Renal pelvis (tissue), 4 donors: Measurements from ENCODE around the gene PDGFD. TPM values are rescaled to one million over a fixed set of nuclear protein-coding genes. Genes with fewer than 3 reads are reported as not detected.
"Not testable (repeated sequence)": the region's sequence is repeated elsewhere in the genome, so short reads cannot be mapped to it uniquely, and the experiment has no call there.

ENCODE experiments used
- DNase-seq: peaks from one replicate; pipeline ENCODE4 v3.0.0-alpha.2; 2013
- polyA plus RNA-seq, 3 donors: library from polyadenylated mRNA; unstranded; fragments of 120-200 nt; gene quantifications; one replicate each; pipeline ENCODE4 v1.2.1, GENCODE V29; 2013; ENCODE audit not compliant: insufficient read length in 3 of 3

Gene PDGFD
- polyA plus RNA-seq, 3 donors: 18.1 to 25.9 (median 21.6) TPM

DNA sequence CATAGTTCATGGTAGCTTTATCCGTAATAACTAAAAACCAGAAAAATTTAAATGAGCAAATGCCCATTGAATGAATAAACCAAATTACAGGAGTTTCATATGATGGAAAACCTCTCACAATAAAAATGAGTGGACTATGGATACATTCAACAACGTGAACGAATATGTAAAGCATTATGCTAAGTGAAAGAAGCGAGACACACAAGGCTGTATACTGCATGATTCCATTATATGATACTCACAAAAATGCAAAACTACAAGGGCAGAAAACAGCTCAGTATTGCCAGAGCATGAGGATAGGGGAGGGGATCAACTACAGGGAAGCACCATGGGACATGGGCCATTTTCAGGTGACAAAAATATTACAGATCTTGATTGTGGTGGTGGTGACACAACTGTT lies 105.3 kb downstream of the PDGFD start:
- DNase-seq: no peak

DNA sequence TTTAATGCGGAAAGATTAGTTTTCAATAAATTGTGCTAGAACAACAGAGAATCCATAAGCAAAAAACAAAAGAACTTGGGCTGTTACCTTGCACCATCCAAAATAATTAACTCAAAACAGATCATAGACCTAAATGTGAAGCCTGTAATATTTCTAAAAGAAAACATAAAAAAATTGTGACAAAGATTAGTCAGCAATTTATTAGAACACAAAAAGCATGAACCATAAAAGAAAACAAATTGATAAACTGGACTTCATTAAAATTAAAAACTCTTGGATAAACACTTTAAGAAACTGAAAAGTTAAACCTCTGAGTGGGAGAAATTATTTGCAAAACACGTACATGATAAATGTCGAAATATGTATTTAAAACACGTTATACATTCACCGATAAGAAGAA lies 106.0 kb downstream of the PDGFD start:
- no peak for DNase-seq

DNA sequence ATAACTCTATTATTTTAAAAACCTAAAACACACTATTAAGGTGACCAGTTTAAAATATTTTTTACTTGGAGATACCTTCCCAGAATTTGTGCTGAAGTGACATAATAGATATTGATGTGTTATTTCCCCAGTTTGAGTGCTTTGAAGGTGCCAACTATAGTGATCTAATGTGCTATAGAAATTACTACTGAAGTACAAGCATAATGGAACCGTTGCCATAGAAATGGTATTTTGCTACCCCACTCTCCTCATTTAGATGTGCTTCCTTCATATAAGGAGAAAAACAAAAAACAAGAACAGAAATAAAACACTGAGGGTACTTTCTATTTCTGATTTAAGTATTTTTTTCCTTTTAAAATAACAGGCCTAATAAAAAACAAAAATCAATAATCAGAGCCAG lies 108.4 kb downstream of the PDGFD start:
- no peak for DNase-seq

DNA sequence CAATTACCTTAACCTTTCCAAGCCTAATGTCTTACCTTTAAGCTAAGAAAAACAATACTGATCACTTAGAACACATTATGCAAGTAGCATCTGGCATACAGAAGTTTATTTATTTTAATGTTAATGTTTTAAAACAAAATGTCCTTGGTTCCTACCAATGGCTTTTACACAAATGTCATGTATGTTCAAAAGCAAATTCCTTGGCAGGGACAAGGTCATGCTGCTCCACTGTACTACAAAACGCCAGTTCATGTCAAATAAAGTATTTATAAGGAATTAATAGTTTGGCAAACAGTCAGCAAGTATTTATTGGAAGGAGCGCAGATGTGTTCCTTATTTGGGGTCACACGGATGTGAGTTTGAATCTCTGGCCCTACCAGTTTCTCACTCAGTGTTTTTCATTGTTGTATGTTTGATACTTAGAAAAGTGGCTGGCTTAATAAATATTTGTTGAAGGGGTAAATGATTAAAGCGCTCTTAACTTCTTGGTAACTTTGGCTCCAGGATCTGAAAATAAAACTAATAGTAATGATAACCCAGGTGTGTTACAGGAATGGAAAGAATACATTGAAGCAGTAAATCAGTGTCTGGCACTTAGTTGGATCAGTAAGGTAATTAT lies 108.9 kb downstream of the PDGFD start:
- DNase-seq: no peak

DNA sequence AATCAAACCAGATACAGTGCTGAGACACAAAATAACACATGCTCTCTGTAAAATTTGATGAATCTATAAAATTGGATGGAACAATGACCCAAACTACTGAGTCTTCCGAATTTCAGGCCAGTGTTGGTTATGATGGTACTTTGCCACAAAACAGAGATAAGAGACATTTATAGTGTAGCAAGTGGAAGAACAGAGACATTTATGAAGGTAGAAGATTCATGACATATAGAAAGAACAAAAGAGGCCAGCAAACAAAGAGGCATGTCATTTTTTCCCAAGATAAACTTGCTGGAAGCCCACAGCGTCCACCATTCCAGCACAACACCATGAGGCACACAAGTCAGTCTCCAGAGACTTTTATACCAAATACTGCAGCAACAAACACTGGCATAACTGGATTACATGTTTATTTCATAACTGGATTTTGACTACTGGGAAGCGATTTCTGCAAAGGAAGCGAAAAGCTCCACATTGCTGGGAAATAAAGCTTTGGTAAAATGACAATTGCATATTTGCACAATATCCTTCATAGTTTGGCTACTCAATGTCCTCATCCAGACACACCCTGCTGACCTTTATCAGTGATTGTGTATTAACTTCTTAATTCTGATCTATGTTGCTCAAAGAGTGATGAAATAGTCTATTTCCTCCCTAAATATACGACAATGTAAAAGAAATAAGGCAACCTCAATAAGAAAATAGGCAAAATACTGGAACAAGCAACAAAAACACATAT lies 110.0 kb downstream of the PDGFD start:
- no peak for DNase-seq

DNA sequence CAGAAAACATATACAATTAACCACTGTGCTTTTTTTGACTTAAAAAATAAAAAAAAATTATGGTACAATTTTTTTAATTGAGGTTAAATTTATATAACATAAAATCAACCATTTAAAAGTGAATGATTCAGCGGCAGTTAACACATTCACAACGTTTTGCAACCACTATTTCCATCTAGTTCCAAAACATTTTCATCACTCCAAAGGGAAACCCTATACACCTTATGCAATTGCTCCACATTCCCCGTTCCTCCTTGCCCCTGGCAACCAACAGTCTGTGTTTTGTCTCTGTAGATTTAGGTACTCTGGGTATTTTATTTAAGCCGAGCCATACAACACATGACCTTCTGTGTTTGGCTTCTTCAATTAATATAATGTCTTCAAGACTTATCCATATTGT lies 112.2 kb downstream of the PDGFD start:
- DNase-seq: no peak

DNA sequence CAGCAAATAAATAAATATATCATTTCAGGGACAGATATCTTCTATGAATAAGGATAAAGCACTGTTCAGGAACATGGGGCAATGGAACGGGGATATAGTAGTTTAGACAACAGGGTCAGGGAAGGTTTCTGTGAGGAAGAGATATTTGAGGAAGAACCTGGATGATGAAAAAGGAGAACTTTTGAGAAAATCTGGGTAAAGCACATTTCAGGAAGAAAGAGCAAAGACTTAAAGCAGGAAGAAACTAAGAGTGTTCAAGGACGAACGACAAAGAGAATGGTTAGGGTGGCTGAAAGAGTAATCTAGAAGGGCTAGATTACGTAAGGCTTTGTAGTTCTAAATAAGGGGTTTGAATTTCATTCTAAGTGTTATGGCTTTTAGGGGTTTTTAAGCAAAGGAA lies 114.8 kb downstream of the PDGFD start:
- no peak for DNase-seq

DNA sequence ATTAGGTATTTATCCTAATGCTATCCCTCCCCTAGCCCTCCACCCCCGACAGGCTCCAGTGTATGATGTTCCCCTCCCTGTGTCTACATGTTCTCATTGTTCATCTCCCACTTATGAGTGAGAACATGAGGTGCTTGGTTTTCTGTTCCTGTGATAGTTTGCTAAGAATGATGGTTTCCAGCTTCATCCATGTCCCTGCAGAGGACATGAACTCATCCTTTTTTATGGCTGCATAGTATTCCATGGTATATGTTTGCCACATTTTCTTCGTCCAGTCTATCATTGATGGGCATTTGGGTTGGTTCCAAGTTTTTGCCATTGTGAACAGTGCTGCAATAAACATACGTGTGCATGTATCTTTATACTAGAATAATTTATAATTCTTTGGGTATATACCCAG lies 117.1 kb downstream of the PDGFD start:
- DNase-seq: not testable (repeated sequence)

DNA sequence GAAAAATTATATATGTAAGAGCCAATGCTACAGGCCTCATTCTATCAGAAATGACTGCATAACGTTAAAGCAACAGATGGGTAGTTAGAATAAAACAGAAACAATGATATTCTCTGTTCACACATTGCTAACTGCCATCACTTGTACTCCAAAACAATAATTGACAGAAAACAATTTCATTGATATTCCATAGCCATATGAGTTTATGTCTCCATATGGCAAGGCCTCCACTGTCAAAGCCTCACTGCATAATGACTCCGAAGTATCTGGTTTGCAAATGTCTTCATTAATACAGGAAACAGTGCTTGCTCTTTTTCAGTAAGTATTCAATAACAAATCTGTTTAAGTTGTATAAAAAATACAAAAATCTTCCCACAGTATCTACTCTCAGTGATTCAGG lies 117.6 kb downstream of the PDGFD start:
- no peak for DNase-seq

DNA sequence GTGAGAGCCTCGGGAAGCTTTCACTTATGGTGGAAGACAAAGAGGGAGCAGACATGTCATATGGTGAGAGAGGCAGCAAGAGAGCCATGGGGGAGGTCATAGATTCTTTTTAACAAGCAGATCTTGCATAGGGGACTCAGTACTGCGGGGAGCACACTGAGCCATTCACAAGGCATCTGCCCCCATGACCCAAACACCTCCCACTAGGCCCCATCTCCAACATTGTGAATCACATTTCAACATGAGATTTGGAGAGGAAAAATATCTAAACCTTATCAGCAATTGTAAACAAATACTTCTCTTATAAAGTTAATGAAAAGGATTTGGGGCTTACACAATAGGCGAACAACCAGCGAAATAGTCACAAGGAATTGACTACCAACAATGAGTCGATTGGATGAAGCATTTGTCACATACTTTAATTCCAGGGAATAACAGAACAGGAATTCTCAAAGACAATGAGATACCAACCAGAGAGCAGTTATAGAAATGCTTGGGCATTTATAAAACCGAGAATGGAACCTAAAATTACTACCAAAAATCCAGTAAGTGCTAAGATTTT lies 120.2 kb downstream of the PDGFD start:
- no peak for DNase-seq

DNA sequence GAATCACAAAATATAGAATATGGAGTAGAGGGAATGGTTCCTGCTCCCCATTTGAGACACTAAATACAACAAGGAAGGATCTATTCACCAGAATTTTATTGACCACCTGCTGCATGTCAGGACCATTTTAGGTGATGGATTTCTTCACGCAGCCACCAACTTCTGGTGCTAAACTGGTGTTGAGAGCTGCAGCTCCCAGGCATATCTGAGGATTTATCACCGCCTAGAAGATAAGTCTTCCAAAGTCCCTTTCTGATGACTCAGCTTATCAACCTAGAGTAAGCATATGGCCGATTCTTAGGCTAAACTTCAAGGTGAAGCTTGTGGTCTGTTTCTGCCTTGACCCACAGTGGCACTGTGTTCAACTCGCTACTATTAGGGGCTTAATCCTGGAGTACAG lies 120.8 kb downstream of the PDGFD start:
- DNase-seq: no peak

DNA sequence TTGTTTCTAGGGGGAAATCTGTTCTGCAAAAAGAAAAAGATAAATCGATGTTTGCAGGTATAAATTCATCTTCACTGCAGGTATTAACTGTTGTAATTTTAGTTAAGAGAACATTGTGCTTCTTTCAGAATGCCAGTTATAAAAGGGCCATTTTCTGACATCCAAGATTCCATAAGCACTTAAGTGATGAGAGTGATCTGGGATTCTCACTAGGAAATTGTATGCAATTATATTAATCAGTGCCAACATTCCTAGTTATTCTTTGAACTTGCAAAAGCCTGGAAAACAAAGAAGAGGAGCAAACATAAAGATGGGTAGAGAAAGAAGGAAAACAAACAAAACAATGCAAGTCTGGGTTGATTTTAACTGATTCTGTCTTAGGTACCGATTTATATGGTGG lies 122.2 kb downstream of the PDGFD start:
- no peak for DNase-seq

DNA sequence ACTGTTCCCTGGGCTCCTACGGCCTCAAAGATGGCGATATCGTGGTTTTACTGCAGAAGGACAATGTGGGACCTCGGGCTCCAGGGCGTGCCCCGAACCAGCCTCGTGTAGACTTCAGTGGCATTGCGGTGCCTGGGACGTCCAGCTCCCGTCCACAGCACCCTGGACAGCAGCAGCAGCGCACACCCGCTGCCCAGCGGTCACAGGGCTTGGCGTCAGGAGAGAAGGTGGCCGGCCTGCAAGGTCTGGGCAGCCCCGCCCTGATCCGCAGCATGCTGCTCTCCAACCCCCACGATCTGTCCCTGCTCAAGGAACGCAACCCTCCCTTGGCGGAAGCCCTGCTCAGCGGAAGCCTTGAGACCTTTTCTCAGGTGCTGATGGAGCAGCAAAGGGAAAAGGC lies 127.0 kb downstream of the PDGFD start:
- DNase-seq: no peak

DNA sequence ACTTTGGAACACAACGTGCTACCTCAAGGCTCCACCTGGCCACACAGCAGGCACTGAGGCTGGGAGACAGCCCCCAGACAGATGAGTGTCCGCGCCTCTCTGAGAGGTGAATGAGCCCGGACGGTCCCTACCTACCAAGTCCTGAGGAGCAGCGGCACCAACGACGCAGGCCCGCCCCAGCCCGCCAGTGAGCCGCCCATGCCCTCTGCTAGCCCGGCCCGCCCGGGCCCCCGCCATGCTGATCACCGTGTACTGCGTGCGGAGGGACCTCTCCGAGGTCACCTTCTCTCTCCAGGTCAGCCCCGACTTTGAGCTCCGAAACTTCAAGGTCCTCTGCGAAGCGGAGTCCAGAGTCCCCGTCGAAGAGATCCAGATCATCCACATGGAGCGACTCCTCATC lies 127.4 kb downstream of the PDGFD start, which contains the start of gene DDI1:
Gene DDI1 (plus strand): TSS at position 53 of the 400 bp plus-strand sequence. CDS start 183 bp downstream, at position 236.
- no peak for DNase-seq

DNA sequence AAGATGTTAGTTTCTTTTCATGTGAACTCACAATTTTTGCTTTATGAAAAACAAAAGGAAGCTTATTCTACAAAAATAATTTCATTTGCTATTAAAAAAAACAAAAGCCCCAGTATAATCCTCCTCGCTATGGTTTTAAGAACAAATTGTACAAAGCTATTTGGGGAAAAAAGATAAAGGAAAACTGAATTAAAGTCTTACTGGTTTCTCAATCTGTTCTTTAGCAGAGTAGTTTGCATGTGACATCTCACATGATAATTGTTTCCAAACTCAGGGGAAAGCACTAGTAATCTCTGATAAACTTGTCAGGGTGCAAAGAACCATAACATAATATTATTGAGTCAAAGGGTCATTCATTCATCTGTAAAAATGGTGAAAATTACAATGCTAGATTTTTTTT lies 130.4 kb downstream of the PDGFD start:
- DNase-seq: no peak

DNA sequence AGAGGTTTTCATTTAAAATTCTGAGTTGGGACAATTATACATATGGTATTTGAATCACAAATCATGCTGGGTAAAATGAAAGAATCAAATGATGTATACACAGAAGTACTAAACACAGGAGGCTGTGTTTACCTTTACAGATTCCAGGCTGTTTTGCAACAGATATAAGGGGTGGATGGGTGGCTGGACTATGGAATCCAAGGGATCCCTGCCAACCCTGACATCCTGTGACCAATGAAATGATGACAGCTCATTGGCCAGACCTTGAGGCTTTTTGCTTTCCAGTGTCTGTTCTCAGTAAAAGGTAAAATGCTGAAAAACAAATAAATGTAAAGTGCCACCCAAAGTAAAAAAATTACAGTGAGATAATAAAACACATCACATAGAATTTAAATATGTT lies 130.8 kb downstream of the PDGFD start:
- no peak for DNase-seq

DNA sequence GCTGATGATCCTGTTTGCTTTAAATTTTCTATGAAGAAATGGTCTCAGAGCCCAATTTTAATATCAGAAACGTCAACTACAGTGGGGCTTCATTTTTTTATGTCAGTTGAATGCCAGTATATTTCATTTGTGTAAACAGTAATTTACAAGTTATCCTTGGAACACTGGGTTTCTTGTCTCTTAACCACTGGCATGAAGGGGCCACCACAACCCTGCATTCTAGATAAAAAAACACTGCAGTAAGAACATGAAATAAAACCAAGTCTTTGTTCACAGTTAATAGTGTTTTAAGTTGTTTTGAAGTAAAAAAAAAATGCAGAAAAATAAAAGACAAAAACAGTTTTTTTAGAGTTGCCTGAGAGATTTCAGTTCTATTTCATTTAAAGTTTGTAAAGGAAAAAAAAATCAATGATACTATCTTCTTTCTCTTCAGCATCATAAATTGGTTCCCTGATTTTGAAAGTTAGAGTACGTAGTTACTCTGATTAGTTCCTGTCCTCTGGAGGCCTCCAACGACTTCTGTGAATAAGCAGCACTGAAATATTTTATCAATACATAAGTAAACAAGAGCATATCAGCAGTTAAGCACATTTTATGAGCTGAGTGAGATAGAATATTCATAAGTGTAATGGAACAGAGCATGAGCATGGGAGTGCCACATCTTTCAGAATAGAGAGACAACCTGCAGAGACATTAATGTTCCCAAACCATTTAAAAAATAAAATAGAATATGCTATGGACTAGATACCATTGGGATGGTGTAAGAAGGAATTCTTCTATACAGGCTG lies 135.3 kb downstream of the PDGFD start:
- DNase-seq: no peak

DNA sequence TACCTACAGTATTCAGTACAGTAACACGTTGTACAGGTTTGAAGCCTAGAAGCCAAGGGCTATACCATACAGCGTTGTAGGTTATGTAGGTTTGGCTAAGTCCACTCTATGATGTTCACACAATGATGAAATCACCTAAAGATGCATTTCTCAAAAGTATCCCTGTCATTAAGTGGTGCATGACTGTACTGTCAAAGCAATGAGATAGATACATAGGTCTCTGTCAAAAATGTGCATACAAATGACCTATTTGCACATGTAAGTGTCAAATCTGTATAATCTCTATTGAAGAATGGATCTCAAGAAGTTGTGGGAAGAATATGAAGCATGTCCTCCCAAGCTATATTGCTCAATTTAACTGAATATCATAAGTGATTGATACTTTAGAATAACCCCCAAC lies 139.4 kb downstream of the PDGFD start:
- no peak for DNase-seq

DNA sequence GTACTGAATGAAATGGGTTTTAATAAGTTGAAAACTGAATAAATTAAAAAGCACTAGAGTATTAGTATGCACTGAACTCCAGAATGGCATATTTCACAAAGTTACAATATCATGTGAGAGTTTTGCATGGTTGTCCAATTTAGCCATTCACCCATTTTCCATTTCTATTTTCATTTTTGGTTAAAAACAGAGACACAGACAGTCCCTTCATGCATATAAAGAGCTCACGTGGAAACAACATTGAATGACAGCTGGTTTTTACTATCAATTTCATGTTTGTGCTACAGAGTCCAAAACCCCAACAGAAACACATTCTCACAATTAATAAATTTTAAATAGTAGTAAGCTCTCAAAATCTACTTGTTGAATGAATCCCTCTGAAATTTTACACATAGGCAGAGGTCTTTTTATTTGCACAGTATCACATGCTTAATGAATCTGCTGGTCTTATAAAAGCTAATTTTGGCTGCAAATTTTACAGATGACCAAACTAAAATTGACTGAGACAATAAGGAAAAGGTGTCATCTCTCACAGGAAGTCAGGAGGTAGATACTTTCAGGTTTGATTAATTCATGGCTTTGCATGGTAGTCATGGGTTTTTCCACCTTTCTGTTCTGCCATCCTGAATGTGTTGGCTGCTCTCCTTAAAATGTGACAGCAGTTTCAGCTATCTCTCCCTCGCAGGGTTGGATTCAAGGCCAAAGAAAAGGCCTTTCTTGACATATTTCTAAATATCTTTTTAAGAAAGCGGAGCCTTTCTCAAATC lies 148.1 kb downstream of the PDGFD start:
- DNase-seq: no peak

DNA sequence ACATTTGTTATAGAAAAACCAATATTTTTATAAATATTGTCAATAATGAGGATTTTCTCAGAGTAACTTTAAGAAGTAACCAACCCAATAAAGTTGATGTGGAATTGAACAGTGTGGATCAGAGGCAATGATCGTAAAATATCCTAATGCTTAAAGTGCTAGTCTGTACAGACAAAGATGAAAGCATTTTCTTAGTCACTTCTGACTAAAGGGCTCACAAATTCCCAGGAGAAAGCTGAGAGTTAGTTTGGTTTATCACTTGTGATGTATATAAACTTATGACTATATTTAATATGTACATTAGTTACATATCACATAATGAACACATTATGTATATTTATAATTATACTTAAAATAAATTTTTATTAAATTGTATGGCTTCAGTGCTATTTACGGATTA lies 152.9 kb downstream of the PDGFD start:
- no peak for DNase-seq

DNA sequence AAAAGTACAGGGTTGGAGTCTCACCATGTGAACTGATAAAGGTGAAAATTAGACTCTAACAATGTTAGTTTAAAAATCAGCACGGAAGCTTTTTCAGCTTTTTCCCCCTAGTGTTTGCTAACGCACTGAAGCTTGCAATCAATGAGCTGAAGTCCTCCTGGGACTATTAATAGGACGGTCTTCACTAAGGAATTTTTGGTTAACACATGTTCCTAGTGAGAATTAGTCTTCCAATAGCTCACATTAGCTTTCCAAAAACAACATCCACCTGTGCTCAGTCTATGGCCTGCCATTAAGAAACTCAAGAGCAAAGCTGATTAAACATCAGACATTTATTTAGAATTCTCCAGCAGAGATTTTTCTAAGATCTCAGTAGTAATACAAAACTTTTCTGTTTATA lies 154.2 kb downstream of the PDGFD start:
- DNase-seq: no peak
